Activated CD8-positive, alpha-beta T cell treated with anti-CD3 and anti-CD28 coated beads for 36 hours (primary cell): ENCODE measurements around the gene PXDN. TPM values are rescaled to one million over a fixed set of nuclear protein-coding genes. Genes with fewer than 3 reads are reported as not detected.

Source experiments
- ATAC-seq: fragments of 200-7000 bp; cut with Tn5 transposase; one replicate; pipeline ENCODE4 v1.10.0; 2021; ENCODE audit warnings: mild to moderate bottlenecking, moderate library complexity
- CTCF ChIA-PET: fragments of 350-600 bp; sonication (Branson Sonifier 250); formaldehyde crosslinking; loops from one replicate; lab custom pipeline; 2021; ENCODE audit warnings: antibody characterized with exemption; lab: Charles Lee
- POLR2A ChIA-PET: fragments of 350-600 bp; sonication (Branson Sonifier 250); formaldehyde crosslinking; loops from one replicate; lab custom pipeline; 2021; ENCODE audit warnings: antibody characterized with exemption; lab: Charles Lee
- DNase-seq: peaks from one replicate; pipeline ENCODE4 v3.0.0-alpha.2; 2020
- H3K27ac Mint-ChIP-seq: one replicate; pipeline ENCODE4 v1.8.0; 2021; ENCODE audit warnings: mild to moderate bottlenecking, mixed read lengths
- H3K27me3 Mint-ChIP-seq: one replicate; pipeline ENCODE4 v1.8.0; 2021; ENCODE audit warnings: mixed read lengths
- H3K36me3 Mint-ChIP-seq: one replicate; pipeline ENCODE4 v1.8.0; 2021; ENCODE audit warnings: low read depth, mixed read lengths
- H3K4me1 Mint-ChIP-seq: one replicate; pipeline ENCODE4 v1.8.0; 2021; ENCODE audit warnings: low read depth, mixed read lengths
- H3K4me3 Mint-ChIP-seq: one replicate; pipeline ENCODE4 v1.8.0; 2021; ENCODE audit warnings: mild to moderate bottlenecking, moderate library complexity, mixed read lengths
- H3K9me3 Mint-ChIP-seq: one replicate; pipeline ENCODE4 v1.8.0; 2021; ENCODE audit warnings: mixed read lengths
- CTCF ChIP-seq: fragments of 200-600 bp; IDR thresholded peaks from one replicate; pipeline ENCODE4 v1.8.0; 2022; ENCODE audit warnings: antibody characterized with exemption, mild to moderate bottlenecking
- intact Hi-C: fragments of 100-400 bp; cut with micrococcal nuclease; formaldehyde crosslinking; loops from one replicate; pipeline ENCODE4 v1.10.0; 2022
- total RNA-seq, 2 experiments: library from RNA; stranded (reverse); gene quantifications; one replicate each; pipeline ENCODE4 v1.2.3, GENCODE V29; 2021

The PXDN gene
- total RNA-seq, 2 experiments from 2014 or later, result 0.58 to 0.83 TPM

DNA sequence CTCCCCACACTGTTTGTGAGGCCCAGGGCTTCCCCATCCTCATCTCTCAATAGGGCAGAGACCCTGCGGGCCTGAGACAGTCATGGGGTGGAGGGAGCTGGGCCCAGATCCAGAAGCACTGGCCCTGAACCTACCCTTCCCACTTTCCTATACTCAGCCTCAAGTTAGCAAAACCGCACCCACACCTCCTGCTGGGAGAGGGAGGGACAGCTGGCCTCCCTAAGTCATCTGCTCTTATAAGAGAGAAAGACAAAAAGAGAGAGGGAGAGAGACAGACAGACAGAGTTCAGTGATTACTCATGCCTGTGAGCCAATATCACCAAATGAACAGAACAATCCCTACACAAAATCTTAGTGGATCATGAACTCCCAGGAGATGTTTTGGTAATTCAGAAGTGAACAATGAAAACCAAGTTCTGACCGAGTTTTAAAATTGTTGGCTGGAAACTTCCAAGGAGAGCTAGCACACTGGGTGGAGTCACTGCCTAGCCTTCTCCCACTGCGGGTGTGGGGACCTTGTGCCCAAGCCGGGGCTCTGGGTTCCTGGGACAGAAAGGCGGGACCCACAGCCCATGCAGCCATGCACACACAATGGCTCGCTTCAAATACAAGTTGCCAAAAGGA lies 130.5 kb downstream of the PXDN start:
- no peak overlapping the region for H3K27ac Mint-ChIP-seq
- intact Hi-C loops, result no loop called here
- no peaks in the 10 kb centered on the region for H3K36me3 Mint-ChIP-seq
- no peaks in the 10 kb centered on the region for H3K4me1 Mint-ChIP-seq
- H3K27me3 Mint-ChIP-seq, result peaks cover 7% of the 10 kb centered on the region
- no peak for DNase-seq
- no peak for TF ChIP-seq CTCF
- ChIA-PET CTCF (no interaction called here), POLR2A (no interaction called here)
- no peak for ATAC-seq
- H3K9me3 Mint-ChIP-seq, result no peaks in the 10 kb centered on the region
- H3K4me3 Mint-ChIP-seq, result no peak overlapping the region

GRCh38 chr2:1613078-1613445 lies 131.3 kb downstream of the PXDN start:
- no peaks in the 10 kb centered on the region for H3K4me1 Mint-ChIP-seq
- no peak for ATAC-seq
- no peaks in the 10 kb centered on the region for H3K9me3 Mint-ChIP-seq
- H3K36me3 Mint-ChIP-seq, result no peaks in the 10 kb centered on the region
- ChIA-PET POLR2A (no interaction called here), CTCF (no interaction called here)
- no peak overlapping the region for H3K27ac Mint-ChIP-seq
- DNase-seq, result no peak
- no peak for TF ChIP-seq CTCF
- peaks cover 7% of the 10 kb centered on the region for H3K27me3 Mint-ChIP-seq
- intact Hi-C loops, result no loop called here
- no peak overlapping the region for H3K4me3 Mint-ChIP-seq

- H3K27ac Mint-ChIP-seq, result no peak overlapping the region
- H3K27me3 Mint-ChIP-seq, result peaks cover 7% of the 10 kb centered on the region
- no peaks in the 10 kb centered on the region for H3K9me3 Mint-ChIP-seq
- DNase-seq (no peak), ATAC-seq (no peak)
- no peaks in the 10 kb centered on the region for H3K36me3 Mint-ChIP-seq
- TF ChIP-seq CTCF, result no peak
- intact Hi-C loops, result no loop called here
- CTCF ChIA-PET, result no interaction called here
- POLR2A ChIA-PET, result no interaction called here
- H3K4me1 Mint-ChIP-seq, result no peaks in the 10 kb centered on the region
- no peak overlapping the region for H3K4me3 Mint-ChIP-seq
Observed at GRCh38 chr2:1612391-1613077, 131.8 kb downstream of the PXDN start.

GRCh38 chr2:1611886-1612285 lies 132.4 kb downstream of the PXDN start:
- Mint-ChIP-seq H3K27me3 (peaks cover 9% of the 10 kb centered on the region), H3K4me1 (no peaks in the 10 kb centered on the region), H3K9me3 (no peaks in the 10 kb centered on the region), H3K36me3 (no peaks in the 10 kb centered on the region), H3K27ac (no peak overlapping the region), H3K4me3 (no peak overlapping the region)
- no peak for ATAC-seq
- DNase-seq, result no peak
- intact Hi-C loops, result no loop called here
- ChIA-PET POLR2A (no interaction called here), CTCF (no interaction called here)
- TF ChIP-seq CTCF, result no peak

GRCh38 chr2:1610096-1610485 lies 134.2 kb downstream of the PXDN start:
- POLR2A ChIA-PET, result no interaction called here

More at GRCh38 chr2:1610096-1610485, 134.2 kb downstream of the PXDN start:
- Mint-ChIP-seq H3K36me3 (no peaks in the 10 kb centered on the region), H3K9me3 (no peaks in the 10 kb centered on the region), H3K27me3 (peaks cover 16% of the 10 kb centered on the region), H3K4me1 (no peaks in the 10 kb centered on the region), H3K27ac (no peak overlapping the region), H3K4me3 (no peak overlapping the region)
- intact Hi-C loops, result no loop called here
- no peak for DNase-seq
- TF ChIP-seq CTCF, result no peak
- no peak for ATAC-seq
- CTCF ChIA-PET, result no interaction called here
